GM19395 (cell line): ENCODE measurements around the gene CRTC2.
A peak's percentile ranks its signal among the peaks of the same experiment; 100 is the strongest.

Experiments used
- ATAC-seq: cut with Tn5 transposase; IDR thresholded peaks from one replicate; pipeline ENCODE4 v1.9.1; 2021; ENCODE audit warnings: mild to moderate bottlenecking, moderate library complexity; ENCODE audit not compliant: unreplicated experiment

CRTC2 gene

DNA sequence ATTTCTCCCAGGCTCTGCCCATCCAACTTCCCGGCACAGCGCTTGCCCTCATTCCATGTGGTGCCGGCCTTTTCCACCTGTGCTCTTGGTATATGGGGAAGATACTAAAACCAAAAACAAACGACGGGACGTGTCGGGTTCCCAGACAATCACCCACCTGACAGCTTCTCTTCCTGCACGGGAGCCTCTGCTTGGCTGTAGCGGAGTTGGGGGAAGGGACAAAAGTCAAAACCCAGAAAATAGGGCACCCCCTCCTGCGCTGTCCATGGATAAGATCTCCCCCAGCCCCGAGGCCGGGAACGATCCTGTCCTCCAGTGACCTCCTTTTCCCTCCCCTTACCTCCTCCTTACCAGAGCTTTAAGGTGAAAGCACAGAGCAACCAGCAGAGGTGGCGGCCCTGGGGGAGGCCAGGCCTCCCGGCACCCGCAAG lies 18.4 kb upstream of the CRTC2 start:
- ATAC-seq, result no peak

DNA sequence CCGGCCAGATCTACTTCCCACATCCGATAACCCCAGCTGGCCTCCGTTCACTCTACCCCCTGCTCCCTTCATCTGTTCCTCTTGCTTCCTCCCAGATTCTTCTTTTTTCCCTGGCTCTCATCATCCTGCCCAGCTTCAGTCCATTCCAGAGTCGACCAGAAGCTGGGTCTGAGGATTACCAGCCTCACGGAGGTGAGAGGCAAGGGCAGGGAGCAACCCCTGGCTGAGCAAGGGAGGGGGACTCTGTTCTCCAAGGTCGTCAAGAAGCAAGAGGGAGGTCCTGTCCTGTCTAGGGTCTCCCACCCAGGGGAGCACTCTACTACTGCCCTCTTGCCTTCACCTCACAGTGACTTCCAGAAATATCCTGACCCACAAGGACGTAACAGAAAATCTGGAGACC lies 15.1 kb upstream of the CRTC2 start:
- no peak for ATAC-seq

DNA sequence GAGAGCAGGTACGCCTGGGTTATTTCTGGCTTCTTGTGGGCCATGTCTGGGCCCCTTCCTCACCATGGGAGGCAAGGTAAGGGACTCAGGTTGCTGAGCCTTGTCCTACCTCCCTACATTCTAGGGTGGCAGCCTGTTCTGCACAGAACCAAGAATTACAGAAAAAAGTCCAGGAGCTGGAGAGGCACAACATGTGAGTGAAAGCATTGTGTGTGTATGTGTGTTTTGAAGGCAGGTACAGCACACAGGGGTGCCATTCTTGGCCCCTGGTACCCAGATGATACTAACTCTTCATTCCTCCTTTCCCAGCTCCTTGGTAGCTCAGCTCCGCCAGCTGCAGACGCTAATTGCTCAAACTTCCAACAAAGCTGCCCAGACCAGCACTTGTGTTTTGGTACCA lies 14.7 kb upstream of the CRTC2 start:
- no peak for ATAC-seq

DNA sequence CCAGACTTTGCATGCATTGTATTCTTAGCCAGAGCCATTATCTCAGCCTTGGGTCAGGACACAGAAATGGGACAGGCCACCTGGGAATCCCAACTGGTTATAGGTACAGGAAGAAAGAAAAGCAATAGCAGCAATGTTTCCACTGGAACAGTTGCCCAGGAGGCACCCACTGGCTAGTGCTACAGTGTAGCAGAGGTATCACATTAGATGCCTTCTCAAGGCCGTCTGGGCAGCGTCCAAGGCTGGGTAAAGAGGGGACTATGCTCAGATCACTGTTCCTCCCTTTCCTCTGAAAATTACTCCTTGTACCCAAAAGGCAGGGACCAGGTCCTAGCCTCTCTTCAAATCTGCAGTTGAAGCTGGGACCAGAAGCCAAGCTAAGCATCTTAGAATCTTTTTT lies 11.9 kb upstream of the CRTC2 start:
- ATAC-seq, result no peak

DNA sequence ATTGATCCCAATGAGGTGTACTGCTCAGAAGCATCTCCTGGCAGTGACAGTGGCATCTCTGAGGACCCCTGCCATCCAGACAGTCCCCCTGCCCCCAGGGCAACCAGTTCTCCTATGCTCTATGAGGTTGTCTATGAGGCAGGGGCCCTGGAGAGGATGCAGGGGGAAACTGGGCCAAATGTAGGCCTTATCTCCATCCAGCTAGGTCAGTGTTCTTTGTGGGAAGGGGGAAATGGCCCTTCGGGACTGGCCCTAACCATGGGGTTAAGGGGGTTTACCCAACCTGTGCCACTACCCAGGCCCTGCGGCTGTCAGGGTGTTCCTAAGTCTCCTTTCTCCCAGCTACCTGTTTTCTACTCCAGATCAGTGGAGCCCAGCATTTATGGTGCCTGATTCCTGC lies 10.6 kb upstream of the CRTC2 start:
- ATAC-seq, result no peak

DNA sequence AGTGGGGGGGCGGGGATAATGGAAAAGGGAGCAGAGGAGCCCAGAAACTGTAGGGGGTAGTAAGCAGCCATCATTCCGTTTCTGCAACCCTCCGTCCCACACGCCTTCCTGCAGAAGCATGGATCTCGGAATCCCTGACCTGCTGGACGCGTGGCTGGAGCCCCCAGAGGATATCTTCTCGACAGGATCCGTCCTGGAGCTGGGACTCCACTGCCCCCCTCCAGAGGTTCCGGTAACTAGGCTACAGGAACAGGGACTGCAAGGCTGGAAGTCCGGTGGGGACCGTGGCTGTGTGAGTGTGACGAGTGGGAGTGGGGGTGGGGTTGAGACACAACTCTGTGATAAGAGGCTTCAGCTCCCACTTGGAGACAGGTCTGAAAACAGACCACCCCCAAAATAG lies 10.0 kb upstream of the CRTC2 start:
- no peak for ATAC-seq

DNA sequence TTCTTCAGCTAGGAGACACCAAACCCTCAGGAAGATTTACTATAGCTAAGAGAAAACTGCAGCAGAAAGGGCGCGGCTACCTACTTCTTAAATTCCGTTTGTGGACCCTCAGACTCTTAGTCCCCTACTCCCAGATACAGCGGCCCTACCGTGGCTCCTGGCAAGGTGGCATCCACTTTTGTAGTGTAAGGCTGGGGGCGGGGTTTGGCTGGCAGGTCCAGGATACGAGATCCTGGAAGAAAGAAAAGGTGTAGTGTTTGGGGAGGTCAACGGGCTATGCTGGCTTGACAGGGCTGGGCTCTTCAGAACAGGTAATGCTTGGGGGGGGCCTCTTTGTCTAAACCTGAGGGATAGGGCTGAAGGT lies 9.6 kb upstream of the CRTC2 start:
- ATAC-seq, result no peak

DNA sequence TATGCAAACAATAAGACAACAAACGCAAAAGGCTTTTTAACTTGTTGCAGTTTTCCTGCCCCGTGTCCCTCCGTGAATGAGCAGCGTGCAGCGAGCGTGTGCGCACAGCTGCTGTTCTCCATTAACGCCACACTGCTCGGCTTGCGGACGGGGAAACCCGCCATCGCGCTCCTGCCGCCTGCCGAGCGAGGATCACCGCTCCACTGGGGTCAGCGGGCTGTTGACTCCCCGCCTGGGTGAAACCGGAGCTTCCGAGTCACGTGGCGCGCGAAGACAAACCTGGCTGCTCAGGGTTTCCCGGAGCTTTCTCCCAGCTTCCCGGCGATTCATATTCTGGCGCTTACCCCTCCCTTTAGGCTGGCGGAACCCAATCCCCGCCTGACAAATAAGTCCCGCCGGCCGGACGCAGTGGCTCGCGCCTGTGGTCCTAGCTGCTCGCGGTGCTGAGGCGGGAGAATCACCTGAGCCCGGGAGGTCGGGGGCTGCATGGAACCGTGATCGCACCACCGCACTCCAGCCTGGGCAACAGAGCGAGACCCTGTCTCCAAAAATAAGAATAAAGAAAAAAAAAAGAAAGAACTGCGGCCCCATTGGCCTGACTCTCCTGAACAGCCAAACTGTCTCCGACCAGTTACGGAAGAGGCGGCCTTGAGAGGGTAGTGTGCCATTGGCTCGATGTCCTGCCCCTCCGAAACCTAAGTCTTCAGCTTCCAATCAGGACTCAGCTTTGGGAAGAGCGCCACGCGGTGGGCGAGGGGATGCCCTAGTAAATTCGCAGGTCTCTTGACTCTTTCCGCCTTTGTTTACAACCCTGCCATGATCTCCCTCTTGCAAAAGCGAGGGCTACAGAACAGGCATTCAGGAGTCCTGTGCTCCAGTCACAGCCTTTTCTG lies 8.9 kb upstream of the CRTC2 start, which contains the start of gene CREB3L4:
Gene CREB3L4, plus strand, starts transcription at position 796 of the 893 bp plus-strand sequence. CDS start 624 bp downstream, outside the sequence.
- peak; percentile 78 for ATAC-seq

DNA sequence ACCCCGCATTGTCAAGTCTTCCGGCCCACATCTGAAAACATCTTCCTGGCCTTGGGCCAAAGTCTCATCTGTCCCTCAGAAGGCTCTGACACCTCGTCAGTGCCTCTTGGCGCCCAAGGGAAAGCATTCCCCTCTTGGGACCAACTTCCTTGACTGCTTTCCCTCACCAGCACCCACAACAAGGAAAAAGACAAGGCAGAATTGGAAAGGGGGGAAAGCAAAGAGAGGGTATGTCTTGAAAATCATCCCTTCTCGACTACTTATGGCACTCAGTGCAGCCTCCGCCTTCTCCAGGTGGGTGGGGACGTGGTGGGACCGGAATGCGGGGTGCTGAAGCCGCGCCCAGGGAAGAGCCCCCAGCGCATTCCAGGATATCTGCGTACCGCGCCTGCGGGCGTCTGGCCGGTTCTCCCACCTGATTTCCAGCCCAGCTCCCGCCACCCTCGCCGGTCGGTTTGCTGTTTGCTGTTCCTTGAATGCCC lies 5.5 kb upstream of the CRTC2 start:
- ATAC-seq, result peak; percentile 1

DNA sequence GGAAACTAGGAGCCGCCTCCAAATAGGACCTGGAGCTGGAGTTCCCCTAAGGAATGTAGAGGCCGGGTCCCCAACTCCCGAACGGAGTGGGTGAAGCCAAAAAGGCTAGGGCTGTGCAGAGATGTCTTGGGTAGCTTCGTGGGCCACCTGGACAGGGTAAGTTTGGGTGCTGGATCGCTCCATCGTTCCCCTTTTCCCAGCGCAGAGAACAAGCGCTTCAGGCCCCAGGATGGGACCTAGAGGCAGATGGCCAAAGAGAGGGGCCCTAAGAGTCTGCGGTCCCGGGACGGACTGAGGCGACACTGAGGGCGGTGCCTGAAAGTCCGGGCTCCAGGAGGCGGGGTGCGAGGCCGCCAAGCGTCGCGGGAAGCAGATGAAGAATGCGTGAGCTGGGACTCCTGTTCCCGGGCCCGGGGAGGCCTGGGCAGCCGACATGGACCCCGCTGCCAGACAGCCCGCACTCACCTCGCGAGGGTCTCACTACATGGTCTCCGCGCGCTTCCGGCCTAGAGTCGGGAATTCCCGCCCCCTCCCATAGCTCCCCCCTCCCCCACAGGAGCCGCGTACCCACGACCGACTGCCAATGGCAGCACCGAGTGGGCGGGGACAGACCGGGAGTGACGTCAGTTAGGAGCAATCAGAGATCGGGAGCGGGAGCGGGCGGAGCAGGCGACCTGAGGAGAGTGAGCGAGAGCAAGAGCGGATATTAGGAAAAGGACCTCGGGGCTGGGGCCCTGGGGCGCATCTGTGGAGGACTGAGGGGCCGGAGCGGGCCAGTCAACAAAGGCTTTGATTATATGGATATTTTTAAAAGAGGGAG lies 4.8 kb upstream of the CRTC2 start, which contains the start of gene SLC39A1:
Gene SLC39A1, minus strand, starts transcription at position 508 of the 820 bp plus-strand sequence. CDS start 822 bp downstream, outside the sequence.
- ATAC-seq, result peak; percentile 57

DNA sequence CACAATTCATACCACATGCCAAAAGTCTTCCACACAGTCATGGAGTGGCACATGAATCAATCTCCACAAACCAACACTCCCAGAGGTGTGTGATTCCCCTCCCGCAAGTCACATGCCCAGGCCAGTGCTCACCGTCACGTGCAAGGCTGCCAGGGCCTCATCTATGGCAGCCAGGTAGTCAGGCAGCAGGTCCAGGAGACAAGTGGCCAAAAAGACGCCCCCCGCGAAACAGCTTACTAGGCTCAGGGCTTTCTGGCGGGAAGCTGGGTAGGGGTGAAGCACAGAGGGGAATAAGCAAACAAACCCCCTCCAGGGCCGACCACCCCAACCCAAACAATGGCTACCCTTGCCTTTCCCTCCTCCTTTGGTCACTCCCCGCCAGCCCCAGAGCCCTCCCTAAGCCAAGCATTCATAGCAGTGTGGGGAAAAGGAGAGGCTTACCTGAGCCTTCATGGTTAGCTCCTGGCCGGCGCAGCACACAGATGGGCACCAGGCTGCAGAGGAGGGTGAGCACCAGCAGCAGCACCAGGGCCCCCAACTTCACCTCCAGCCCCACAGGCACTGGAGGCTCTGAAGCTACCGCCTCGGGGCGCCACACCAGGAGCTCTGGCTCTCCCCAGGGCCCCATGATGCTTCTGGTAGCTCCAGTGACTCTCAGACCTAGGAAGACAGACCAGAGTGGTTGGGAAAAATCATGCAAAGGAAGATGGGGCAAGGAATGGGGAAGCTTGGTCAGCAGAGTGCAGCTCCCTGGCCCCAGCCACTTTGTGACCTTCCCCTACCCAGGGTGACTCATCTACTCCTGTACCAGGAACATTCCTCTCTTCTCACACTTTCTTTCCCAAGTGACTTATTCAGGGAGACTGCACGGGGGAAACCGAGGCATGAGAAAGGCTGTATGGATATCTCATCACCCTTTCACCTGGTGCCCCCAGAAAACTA lies 3.9 kb upstream of the CRTC2 start:
- ATAC-seq, result no peak

DNA sequence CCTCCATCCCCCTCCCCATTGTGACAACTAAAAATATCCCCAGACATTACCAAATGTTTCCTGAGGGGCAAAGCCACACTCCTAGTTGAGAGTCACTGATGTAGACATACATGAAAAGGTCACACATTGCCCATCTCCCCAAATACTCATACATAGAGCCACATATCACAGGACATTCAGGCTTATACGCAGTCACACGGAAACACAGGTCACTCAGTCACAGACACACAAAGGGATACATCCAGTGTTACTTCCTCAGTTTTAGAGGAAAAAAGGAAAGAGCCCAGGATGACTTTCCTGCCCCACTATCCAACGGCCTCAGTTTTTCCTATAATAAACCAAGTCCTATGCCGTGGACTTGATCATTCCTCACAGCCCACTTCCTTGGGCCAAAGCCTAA lies 3.0 kb upstream of the CRTC2 start:
- ATAC-seq, result no peak

DNA sequence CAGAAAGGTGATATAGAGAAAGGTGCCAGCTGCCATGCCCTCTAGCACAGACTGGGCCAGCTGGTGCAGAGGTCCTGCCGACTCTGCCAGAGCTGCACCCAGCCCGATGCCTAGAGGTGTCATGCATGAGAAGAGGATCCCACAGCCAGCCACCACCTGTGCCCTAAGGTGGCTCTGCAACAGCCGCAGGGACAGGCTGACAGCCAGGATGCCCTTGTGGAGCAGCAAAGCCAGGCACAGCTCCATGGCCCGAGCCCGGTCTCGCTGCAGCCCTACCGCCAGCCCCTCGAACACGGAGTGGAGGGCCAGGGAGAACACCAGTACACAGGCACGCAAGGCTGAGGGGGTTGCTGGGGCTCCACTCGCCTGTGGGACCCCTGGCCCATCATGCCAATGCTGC lies 1.8 kb upstream of the CRTC2 start:
- no peak for ATAC-seq

DNA sequence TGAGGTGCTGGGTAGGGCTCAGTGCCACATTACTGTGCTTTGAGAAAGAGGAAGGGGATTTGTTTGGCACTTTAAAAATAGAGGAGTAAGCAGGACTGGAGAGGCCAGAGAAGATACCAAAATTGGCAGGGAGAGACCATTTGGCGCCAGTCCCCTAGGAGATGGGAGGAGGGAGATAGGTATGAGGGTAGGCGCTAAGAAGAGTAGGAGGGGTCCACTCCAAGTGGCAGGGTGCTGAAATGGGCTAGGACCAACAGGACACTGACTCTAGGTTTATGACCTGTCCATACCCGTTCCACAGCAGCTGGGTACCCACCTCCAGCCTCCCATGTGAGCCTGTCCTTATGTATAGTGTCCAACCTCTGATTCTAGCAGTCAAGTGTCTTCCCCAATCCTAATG lies 1.0 kb upstream of the CRTC2 start:
- ATAC-seq, result no peak

DNA sequence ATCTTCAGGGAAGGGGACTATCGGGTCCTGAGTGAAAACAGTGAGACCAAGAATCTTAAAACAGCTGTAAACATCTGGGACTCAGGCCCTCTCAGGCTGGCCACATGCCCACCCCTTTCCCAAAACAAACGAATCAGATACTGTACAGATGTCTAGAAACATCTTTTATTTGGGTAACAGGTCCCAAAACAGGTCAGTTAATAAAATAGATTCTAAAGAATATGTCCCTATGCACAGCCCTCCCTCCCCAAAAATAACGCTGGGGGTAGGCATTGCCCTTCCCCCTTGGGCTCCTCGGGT lies 499 bp upstream of the CRTC2 start:
- no peak for ATAC-seq

DNA sequence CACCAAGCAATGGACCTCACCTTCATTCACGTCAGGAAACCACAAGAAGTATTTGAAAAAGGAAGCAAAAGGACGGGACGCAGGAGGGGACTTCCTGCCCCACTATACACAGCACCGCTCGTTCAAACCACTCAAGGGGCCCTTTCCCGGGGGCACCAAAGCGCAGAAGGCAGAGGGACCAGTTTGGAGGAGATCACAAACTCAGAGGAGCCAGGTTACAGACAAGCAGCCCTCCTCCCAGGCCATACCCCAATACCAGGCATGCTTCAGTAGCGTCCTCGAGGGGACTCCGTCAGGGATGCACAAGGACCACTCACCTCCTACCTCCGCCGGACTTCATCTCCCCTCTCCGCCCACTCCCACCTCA lies 685 bp downstream of the CRTC2 start:
- ATAC-seq, result peak; percentile 23

DNA sequence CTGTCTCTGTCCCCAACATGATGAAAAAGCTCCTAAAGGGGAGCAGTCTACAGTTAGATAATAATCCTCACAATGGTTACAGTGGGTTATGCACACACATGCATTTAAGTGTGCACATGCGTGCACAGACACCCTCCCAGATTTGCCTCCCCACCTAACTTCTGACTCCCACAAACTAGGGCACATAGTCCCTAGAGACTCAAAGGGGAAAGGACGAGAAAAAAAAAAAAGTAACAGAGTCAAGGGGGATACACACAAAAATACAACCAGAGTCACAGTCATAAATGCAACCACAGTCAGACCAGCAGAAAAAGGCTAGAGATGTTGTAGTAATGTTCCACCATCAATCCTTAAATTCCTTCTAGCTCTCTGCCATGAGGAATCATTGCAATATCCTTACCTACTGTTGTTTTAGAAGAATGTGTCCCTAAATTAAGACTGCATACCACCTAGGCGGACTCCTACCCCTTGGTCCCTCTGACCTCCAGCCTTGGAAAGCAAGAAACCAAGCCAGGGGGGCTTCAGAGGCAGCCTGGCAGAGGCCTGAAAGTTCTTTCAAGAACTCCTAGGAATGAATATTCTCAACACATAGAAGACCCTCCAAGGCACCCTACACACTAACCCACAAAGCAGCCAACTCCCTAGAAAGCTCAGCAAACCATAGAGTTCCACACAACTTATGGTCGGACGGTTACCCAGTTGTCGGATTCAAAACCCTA lies 1.3 kb downstream of the CRTC2 start:
- ATAC-seq, result no peak

DNA sequence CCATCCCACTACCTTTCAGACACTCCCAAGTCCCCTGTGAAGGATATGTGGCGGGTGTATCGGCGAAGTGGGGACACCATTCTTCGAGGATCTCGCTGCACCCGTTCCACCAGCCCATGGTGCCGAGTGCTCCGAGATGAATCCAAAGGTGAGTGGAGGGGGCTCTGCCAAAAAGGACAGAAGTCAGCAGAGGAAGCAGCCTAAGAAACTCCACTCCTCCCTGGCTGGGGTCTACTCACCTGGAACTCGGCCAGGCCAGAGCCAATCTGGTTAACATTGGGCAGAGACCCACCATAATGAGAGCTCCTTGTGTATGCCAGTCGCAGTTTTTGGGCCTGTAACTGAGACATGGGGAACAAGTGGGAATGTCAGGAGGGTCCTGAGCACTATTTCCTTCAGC lies 3.6 kb downstream of the CRTC2 start:
- no peak for ATAC-seq

DNA sequence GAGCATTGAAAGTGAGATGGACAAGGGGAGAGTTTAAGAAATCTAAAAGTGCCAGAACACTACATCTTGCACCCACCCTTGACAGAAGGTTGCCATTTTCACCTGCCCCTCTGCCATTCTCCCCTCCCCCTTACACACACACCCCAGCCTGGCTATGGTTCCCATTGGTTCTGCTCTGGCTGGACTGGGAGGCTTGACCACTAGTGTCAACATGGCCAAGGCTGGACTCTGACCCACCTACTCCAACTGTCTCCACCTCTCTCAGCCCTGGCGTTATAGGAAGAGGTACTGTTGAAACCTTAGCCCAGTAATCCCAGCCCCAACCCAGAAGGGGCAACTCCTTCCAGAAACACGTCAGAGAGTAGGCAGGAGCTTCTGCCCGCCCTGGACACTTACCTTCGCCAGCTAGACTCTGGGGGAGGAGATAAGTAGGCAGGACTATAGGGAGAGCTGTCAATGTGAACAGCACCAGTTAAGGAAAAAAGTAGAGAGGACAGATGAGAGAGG lies 4.5 kb downstream of the CRTC2 start:
- no peak for ATAC-seq

DNA sequence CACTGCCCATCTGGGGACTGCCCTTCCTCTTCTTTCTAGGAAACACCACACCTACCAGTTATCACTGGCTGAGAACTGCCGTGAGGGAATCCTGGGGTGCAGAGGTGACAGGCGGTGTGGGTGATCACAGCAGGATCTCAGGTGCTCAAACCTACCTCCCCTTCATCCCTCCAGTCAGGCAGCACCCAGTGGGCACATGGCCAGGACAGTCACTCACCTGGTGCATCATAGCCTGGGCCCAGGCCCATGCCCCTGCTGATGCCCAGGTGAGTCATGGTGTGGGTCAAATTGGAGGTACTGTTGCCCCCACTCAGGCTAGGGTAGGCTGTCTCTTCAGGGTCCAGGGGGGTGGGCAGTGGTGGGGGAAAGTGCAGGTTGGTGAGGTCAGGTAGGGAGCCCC lies 6.6 kb downstream of the CRTC2 start:
- no peak for ATAC-seq
